ENCODE data around the gene SON.

DNA sequence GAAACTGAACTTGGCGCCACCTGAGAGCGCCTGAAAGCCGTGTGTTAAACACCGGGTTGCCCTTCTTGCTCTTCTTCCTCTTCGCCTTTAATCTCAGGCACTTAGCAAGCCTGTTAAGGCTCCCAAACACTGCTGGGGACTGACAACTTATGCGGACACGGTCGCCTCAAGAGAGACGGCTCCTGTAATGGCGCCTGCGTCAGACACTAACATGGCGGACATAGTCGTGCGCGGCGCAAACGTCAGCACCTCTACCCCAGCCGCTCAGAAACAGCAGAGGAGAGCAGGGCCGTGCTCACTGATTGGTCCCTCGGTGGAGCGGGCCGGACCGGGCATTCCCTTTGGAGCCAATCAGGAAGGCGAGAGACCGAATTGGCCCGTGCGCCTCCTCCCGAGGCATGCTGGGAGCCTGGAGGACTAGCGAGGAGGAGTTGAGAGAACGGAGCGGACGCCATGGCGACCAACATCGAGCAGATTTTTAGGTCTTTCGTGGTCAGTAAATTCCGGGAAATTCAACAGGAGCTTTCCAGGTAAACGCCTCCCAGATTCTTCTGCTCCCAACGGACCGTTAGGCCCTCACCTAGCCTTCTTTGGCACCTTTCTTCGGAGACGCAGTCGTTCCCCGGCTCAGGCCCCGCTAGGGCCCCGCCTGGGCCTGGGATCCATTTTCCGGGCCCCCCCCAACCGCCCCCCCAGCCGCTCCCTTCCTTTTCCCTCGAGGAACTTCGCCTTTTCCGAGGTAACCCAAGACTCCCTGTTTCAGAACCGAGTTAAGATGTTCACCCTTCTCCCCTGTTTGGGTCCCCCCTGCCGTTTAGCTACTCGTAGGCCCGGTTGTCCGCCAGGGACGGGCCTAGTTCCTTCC is at the start of gene SON:
- TF ChIP-seq, protein P1, sequence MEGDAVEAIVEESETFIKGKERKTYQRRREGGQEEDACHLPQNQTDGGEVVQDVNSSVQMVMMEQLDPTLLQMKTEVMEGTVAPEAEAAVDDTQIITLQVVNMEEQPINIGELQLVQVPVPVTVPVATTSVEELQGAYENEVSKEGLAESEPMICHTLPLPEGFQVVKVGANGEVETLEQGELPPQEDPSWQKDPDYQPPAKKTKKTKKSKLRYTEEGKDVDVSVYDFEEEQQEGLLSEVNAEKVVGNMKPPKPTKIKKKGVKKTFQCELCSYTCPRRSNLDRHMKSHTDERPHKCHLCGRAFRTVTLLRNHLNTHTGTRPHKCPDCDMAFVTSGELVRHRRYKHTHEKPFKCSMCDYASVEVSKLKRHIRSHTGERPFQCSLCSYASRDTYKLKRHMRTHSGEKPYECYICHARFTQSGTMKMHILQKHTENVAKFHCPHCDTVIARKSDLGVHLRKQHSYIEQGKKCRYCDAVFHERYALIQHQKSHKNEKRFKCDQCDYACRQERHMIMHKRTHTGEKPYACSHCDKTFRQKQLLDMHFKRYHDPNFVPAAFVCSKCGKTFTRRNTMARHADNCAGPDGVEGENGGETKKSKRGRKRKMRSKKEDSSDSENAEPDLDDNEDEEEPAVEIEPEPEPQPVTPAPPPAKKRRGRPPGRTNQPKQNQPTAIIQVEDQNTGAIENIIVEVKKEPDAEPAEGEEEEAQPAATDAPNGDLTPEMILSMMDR (IDR thresholded peaks at IDR 0.05; ENCODE audit: low read depth, low read length) = no peak
- TF ChIP-seq EZH2phosphoT487 (IDR thresholded peaks at IDR 0.05; ENCODE audit: low read depth) = no peak
